Fibroblast of gingiva (primary cell): ENCODE data around the gene MEG3.

Experiments used
- DNase-seq: peaks from one replicate; pipeline ENCODE4 v3.0.0-alpha.2; 2011; ENCODE audit warnings: low read depth

The MEG3 gene

DNA sequence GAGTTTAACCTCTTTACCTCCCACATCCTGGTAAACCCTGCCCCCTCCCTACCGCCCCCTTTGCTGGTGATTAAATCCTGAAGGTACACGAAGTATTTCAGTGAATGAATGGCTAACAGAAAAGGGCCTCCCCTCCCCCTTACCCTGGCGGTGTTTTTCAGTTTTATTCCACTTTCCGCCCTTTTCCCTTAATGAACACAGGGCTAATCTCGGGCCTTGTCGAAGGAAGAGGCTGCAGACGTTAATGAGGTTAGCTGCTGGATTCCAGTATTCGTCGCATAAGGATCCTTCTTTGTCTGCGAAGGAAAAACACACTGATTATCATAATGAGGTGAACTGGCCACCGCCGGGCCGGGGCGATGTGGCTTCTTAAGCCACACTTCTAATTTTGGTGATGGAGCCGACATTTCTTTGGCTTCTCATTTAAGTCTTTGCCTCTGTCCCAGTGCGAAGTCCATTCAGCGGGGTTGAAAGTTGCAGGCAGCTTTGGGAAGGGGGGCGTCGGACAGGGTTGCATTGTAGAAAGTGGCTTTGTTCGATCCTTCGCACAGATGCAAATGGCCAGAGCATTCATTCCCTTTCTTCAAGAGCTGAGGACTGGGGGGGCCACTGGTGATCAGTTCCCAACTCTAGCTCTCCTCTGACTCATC is 6.5 kb downstream of the MEG3 start:
- no peak for DNase-seq

DNA sequence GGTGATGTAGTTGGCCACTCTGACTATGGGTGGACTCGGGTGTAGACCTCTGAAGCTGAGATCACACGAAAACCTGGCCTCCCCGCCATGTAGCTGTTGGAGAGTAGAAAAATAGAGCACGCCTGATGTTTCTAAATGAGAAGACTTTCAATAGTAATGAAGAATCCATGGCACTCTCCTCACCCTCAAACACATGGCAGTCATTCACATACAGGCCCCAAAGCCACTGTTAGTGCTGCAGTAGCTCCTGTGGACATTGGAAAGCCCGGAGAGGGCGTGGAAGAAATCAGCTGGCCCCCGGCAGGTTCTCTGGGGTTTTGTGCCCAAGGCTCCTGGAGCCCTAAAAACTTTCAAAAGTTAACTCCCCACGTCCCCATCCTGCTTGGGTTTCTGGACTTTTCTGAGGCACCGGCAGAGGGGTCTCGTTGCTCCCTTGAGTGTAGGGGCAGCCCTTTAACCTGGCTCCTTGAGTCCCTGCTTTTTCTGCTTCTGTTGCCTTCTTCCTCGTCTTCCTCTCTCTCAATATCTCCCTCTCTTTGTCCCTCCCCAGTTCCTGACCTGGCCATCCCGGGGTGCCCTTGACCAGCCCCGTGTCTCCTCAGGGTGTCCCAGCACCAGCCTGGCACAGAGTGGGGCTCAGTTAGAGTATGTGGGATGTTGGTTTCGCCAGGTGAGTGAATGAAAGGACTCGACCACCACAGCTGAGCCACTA is 8.3 kb downstream of the MEG3 start:
- DNase-seq: no peak

DNA sequence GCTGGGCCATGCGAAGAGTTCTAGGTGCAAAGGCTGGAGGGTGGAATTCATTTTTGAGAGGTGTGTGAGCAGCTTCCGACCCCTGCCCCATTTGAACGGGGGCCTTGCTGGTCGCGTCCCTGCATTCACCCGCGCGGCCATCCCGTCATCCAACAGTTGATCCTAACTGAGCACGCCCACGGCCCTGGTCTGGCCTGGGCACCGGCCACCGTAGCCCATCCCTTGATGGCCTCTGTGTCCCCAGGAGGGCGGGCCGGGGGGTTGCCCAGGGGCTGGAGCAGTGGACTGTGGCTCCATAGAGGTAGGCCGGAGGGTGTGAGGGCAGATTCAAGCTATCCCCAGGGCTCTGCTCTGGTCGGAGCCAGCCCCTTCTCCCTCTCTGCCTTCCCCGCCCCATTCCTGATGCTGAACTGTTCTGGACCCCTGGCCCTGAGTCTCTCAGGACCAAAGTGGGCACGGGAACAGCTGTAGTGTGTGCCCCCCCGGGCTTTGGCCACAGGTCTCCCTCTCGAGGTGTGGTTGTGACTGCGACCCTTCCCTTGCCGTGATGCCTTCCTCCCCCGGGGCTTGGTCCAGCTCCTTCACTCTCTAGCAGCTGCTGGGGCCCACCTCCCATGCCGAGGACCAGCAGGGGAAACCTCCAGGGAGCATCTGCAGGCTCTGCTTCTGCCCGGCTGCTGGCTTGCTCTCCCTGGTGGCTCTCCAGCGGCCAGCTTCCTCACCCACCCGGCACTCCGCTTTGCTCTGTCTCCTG is 9.1 kb downstream of the MEG3 start:
- no peak for DNase-seq

DNA sequence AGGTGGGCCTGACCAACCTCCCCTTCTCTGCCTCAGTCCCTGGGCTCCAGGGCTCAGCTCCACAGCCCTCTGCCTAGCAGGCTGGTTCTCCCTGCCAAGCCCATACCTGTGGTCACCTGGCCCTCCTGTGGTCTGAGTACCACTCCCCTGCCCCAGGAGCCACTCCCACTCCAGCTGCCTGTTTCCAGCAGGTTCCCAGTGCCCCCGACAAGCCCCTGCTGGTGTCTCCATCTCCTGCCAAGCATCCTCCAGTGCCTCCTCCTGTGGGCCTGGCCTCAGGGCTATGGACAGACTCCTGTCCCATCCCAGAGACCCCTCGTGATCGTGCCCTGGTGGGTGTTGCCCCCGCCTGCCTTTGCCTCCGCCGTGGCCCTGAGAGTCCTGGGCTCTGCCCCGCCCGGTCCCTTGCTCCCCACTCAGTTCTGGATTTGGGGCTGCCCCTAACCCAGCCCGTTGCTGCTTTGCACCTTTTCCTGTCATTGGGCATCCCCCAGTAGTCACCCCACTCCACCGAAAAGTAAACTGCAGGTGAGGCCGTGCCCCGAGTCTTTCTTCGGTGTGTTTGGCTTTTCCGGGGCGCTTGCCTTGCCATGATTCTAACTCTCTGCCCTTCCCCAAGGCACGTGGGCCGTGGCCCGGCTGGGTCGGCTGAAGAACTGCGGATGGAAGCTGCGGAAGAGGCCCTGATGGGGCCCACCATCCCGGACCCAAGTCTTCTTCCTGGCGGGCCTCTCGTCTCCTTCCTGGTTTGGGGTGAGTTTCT is 9.8 kb downstream of the MEG3 start:
- no peak for DNase-seq

DNA sequence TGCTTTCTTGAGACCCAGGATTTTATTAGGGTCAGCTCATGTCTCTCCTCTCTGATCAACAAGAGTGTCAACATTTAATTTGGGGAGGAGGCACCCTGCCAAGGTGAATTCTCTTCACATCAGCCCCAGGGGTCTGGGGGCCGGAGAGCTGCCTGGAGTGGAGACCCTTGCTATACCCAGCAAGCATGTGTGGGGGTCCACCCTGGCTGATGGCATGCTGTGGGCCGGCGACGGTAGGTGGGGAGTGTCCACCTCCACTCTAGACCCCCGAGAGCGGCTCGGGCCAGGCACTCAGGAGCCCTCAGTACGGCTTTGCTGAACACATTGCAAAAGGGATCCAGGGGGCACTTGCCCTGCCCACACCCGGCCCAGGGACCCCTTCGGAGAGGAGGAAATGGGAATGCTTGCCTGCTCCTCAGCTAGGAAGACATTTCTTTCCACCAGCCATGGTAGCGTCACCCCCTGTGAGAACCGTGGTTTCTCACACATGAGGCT is 10.4 kb downstream of the MEG3 start:
- DNase-seq: no peak

DNA sequence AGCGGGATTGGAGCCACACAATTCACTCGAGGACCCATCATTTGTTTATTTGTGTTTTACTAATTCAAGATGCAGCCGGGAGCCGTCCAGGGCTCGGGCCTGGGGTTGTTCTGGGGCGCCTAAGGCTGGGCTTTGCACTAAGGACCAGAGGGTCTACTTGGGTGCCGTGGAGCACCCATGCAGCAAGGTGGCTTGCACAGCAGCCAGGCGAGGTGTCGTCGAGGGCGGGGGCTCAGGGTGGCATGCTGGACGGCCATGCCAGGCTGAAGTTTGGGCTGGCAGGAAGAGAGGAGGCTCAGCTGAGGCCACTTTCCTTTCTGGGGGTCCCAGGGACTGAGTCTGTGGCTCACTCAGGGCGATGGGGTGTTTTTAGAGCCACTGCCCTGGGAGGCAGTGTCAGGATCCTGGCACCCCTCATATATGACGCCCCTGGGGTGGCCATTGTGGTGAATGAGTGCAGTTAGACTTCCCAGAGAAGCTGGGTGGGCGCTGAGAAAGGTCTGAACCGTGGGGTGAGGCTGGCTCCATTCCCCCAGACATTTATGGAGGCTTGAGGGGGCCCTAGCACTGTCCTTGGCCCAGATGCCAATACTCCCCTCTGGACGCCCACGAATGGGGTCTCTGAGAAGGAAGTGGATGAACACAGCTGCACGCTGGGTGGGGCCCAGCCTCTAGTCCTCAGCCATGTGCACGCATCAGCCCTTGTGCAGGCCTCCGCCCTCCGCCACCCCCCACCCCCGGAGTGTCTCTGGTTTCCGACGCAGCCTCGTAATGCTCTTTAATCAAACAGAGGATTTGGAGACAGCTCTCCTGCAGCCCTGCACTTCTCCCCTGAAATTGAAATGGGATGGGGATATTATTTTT is 11.3 kb downstream of the MEG3 start:
- DNase-seq: no peak

DNA sequence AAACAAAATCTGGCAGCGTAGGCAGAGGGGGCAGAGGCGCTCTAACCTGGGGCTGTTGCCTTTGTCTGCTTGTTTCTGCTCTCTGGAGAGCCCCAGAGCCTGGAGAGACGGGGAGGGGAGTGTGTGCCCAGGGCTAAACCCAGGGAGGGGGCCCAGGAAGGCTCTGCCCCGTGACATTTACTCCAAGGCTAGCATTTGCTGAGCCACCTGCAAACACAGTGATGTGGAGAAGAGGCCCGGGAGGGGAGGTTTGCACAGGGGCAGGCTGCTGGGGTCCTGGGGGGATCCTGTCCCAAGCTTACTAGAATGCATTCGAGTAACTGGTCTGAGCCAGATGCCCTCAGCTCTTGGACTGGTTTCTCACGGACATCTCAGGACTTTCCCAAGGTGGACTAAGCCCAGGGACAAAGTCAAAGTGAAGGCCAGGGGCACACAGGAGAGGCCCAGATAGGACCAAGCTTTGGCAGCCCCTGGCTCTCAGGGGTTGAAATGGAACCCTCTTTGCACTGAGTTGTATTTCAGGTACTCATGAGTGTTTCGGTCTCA is 12.0 kb downstream of the MEG3 start:
- DNase-seq: no peak

DNA sequence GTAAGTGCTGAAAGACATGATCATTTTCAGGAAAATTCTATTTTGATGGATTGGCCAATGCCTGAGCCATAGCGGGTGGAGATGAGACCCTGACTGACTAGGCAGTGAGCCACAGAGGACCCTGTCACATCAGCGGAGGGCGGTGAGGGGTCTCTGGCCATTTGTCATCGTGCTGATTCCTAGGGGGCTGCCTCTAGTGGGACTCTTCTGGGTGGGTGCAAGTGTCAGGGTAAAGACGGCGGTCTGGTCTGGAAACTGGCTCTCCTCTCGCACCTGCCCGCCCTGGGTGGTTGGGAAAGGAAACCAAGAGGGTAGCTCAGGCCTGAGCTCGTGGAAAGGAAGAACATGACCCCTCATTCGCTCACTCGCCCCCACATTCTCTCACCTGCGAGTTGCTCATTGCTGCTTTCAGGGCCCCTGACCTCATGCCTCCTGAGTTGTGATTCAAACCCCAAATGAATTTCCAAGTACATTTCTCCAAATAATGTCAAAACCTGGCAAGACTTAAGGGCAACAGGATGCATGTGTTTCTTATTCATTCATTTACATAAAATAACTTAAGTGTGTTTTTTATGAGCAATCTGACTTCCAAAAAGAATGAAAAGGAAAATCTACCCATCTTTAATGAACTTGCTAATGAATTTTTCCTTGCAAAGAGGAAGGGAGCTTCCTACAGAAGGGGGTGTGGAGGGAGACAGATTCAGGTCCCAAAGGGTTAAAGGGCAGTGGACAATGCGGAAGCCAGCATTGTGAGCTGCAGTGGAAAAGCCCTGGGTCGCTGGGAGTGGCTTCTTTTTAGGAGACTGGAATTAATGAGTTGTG is 12.8 kb downstream of the MEG3 start:
- DNase-seq: no peak

DNA sequence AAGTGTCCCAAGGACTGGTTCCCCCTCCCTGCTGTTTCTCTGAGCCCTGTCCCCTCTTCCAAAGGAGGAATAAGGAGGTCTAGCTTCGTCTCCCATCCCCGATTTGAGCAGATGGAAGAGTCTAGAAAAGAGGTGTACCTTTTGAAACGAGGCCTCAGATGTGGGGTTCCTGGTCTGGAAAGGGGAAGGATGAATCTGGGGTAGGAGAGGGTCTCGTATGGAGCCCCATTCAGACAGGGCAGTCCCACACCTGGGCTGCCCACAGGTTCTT is 13.3 kb downstream of the MEG3 start:
- DNase-seq: no peak

DNA sequence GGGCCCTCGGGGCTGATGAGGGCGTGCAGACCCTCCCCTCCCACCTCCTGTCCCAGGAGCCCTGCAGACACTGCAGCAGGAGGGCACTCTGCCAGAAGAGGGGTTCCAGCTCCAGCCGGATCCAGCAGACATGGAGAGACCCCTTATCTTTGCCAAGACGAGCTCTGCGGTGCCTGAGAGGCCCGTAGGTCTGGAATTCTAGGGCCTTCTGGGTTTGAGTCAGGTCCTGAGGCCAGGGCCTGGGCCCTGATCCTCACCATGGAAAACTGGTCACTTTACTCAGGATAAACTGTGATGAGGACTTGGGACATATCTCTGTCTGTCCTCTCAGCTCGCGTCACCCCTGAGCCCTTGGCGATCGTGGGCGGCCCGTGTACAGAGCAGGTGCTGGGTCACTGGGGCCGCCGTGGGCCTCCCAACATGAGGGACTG is 13.8 kb downstream of the MEG3 start:
- no peak for DNase-seq

DNA sequence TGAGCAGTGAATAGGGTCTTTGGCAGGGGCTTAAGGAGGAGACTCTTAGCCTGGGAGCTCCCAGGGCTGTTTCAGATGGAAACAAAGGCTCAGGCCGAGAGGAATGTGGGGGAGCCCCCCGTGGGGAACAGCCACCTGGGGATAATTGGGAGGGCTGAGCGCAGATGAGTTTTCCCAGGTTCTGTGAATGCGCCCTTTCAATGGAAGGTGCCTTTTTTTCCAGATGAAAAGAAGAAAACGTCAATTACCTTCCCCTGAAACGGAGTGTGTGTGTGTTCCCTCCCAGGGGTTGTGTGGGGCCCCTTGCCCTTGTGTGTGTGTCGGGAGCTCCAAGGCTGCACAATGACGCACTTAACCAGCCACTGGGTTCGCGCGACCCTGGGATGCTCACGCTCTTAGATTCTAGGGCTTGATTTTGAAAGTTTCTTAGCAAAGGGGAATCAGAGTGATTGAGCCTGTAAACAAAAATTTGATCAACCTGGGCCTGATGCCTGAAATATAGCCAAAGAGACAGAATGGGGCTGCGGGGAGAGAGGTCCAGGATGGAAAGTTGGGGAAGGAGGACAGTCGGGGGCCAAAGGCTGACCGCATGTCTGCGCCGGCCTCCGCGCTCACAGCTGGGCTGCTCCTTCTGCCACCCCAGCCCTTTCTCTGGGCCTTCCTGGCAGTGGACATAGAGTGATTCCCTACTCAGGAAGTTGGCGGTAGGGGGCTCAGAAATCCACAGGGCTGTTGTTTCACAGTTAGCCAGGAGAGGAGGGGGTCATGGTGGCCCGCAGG is 14.6 kb downstream of the MEG3 start:
- DNase-seq: no peak

DNA sequence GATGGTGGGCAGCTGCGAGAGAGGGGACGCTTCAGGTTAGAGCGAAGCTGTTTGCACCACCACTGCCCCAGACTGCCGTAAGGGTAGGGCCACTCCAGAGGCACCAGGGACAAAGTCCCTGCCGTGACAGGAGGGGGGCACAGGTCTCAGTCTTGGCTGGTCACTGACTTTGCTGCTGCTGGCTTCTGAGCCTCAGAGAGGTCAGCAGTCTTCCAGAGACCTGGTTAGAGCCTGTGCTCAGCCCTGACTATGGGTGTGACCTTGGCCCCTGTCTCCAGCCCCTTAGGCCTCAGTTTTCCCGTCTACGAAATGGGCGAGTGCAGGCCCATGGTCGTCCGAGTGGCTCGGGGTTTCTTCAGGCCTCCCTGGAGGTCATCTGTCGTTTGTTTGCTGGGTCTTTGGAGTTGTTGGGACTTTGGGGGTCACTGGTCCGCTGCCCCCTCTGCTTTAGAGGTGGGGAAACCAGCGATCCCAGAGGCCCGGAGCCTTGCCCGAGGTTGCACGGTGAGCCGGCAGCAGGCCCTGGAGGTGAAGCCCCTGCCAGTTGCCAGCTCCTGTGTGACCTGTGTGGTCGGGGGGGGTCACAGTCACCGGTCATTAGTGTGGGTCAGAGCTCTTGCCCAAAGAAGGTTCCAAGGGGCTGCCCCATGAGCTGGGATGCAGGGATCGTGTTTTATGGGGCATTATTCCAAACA is 15.3 kb downstream of the MEG3 start:
- no peak for DNase-seq

DNA sequence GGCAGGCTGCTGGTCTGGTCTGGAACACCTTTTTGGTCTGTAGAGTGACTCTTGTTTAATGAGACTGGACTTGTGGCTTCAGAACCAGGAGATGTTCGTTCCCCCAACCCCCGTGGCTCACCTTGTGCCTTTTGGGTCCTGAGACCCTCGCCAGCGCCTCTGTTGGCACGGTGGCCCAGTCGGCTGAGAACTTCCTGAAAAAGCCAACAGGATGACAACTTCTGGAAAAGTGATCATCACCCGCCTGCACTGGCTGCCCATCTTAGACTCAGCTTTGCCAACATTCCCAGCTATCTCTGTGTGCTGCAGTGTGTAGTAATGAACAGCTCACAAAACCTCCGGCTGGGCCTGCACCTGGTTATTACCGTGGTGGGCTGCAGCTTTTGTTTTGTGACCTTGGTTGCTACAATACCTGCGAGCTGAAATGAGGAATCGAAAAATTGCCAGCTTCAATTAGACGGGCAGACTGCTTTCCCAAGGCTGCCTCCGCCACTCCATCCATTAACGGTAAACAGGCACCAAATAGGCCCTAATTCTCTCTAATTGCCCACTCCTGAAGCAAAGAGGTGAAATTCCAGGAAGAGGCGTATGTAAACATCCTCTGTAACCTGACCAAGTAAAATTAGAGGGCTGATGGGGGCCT is 16.0 kb downstream of the MEG3 start:
- no peak for DNase-seq

DNA sequence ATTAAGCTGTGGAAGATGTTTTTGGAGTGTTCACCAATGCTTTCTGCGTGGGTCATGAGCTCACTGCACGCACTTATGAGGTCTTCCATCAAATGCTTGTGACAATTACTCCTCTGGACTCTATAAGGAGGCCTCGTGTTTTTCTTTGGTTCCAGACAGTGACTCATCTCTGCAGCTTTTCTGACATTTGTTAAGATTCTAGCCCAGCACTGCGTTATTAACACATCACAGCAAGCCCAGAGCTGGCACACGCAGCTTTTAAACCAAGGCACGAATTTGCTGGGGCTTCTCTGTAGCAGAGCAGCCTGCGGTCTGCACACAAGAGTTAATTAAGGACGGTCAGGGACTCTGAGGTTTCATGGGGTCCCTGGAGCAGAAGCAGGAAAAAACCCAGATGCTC is 16.9 kb downstream of the MEG3 start:
- DNase-seq: peak; percentile 76

DNA sequence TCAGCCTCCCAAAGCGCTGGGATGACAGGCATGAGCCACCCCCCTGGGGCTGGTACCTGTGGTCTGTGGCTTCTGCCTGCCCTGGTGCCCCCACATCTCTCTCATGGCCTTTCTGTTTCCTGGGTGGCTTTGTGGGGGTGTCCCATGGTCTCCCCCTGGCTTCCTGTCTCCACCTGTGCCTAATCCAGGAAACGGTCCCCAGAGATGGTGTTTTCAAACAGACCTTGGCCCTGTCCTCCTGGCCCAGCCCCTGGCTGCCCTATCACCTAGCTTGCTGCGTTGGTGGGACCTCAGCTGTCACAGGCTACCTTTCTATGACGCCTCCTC is 18.1 kb downstream of the MEG3 start:
- no peak for DNase-seq

DNA sequence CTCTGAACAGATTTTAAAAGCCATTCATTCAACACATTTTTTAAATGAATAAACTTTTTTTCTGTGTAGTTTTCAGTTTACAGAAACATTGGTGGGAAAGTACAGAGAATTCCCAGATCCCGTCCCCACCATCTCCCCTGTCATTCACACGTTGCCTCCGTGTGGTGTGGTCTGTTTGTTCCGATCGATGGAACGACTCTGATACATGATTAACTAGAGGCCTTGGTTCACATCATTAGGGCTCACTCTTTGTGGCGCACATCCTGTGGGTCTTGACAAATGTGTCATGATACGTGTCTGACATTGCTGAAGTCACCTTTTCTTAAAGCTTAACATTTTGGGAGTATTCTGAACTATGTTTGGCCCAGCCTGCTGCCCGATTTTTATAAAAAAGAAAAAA is 18.5 kb downstream of the MEG3 start:
- no peak for DNase-seq

DNA sequence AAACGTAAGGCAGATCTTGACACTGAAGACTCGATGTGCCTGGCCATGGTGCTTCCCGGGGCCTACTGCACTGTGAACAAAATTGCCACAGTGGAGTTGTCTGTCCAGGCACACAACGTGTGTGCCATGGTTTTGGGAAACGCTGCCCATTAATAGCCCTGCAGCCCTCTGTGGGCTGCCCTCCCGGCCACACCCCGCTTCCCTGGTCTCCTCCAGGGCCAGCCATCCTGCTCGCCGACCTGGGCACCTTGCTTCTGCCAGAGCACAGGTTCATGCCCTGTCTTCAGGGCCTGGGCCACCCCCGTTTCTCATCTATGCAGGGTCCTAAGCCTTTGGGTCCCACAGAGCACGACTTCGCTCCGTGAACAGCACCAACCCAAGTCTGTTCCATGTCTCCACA is 18.9 kb downstream of the MEG3 start:
- no peak for DNase-seq

DNA sequence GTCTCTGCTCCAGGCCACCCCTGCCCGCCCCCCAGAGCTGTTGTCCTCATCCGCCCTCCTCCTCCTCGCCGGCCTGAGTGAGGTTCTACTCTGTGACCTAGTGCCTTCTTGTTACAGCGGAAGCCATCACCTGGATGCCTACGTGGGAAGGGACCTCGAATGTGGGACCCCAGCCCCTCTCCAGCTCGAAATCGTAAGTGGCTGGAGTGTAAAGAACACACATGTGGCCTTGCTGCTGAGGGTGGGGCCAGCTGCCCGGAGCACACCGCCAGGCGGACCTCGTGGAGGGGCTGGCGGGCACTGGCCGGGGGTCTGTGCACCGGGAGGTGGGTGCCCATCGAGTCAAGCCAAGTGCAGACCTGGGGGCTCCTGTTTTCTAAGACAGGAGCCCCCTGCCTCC is 19.4 kb downstream of the MEG3 start:
- no peak for DNase-seq
